Mesothelial cell of epicardium (in vitro differentiated cells): ENCODE data around the gene CTNNB1. TPM values are rescaled to one million over a fixed set of nuclear protein-coding genes. Genes with fewer than 3 reads are reported as not detected.
A peak's percentile ranks its signal among the peaks of the same experiment; 100 is the strongest.

Source experiments
- DNase-seq, 2 experiments: peaks; one replicate each; pipeline ENCODE4 v3.0.0; 2021; ENCODE audit warnings: low spot score in 2 of 2; ENCODE audit not compliant: unreplicated experiment in 2 of 2
- H3K27ac Mint-ChIP-seq: 2 replicates; pipeline ENCODE4 v1.8.0; 2021; ENCODE audit warnings: mixed read lengths
- H3K27me3 Mint-ChIP-seq: 2 replicates; pipeline ENCODE4 v1.8.0; 2021; ENCODE audit warnings: low read depth, mixed read lengths
- H3K36me3 Mint-ChIP-seq: 2 replicates; pipeline ENCODE4 v1.8.0; 2021; ENCODE audit warnings: mixed read lengths
- H3K4me1 Mint-ChIP-seq: 2 replicates; pipeline ENCODE4 v1.8.0; 2021; ENCODE audit warnings: mixed read lengths
- H3K4me3 Mint-ChIP-seq: 2 replicates; pipeline ENCODE4 v1.8.0; 2021; ENCODE audit warnings: mild to moderate bottlenecking, moderate library complexity, mixed read lengths
- H3K9me3 Mint-ChIP-seq: 2 replicates; pipeline ENCODE4 v1.8.0; 2021; ENCODE audit warnings: mixed read lengths
- total RNA-seq: library from RNA; stranded (reverse); gene quantifications from 3 replicates; pipeline ENCODE4 v1.2.1, GENCODE V29; 2021
- TF ChIP-seq, protein P1 (sequence below): fragments of 200-600 bp; sonication (generic); IDR thresholded peaks from one replicate; pipeline ENCODE4 v1.5.0; 2021; ENCODE audit warnings: antibody characterized with exemption; ENCODE audit not compliant: unreplicated experiment

CTNNB1 gene
- total RNA-seq, 1 donor from 2014 or later, result 545 TPM

DNA sequence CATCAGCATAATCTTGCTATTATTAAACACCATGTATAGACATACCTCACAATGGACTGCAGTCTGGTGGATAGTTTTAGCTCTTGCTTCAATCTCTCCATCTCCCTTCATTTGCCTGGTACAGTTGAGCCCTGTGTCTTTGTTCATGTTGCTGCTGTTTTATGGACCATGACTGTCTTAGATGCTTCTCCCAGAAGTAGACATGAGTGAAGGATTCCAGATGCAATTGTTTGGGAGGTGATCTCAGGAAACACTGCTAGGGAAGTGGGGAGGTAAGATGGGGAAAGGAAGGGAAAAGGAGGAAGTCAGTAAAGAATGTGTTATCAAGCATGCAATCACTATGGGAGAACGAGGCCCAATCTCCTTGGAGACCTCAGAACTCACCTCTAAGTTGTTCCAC lies 36.3 kb upstream of the CTNNB1 start:
- Mint-ChIP-seq H3K4me3 (no peak overlapping the region), H3K4me1 (peaks cover 11% of the 10 kb centered on the region), H3K27ac (no peak overlapping the region), H3K27me3 (no peaks in the 10 kb centered on the region), H3K36me3 (no peaks in the 10 kb centered on the region), H3K9me3 (peaks cover 11% of the 10 kb centered on the region)
- TF ChIP-seq, protein P1, sequence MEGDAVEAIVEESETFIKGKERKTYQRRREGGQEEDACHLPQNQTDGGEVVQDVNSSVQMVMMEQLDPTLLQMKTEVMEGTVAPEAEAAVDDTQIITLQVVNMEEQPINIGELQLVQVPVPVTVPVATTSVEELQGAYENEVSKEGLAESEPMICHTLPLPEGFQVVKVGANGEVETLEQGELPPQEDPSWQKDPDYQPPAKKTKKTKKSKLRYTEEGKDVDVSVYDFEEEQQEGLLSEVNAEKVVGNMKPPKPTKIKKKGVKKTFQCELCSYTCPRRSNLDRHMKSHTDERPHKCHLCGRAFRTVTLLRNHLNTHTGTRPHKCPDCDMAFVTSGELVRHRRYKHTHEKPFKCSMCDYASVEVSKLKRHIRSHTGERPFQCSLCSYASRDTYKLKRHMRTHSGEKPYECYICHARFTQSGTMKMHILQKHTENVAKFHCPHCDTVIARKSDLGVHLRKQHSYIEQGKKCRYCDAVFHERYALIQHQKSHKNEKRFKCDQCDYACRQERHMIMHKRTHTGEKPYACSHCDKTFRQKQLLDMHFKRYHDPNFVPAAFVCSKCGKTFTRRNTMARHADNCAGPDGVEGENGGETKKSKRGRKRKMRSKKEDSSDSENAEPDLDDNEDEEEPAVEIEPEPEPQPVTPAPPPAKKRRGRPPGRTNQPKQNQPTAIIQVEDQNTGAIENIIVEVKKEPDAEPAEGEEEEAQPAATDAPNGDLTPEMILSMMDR, result no peak
- no peak for DNase-seq

DNA sequence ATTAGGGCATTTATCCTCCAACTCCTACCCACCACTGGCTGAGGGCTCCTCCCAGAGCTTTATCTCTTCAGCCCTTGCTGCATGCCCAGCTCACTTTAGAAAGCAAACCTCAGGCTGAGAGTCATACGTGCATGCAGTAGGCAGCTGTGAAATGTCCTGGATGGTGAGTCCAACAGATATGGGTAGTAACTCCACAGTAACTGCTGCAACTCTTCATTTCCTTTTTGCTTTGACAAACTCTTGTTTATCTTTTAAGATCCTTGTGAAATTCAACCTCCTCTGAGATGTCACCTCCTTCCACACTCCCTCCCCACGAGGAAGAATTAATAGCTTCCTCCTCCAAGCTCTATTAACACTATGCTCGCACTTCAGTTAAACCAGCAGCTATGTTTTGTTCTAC lies 35.9 kb upstream of the CTNNB1 start:
- Mint-ChIP-seq H3K27ac (no peak overlapping the region), H3K27me3 (no peaks in the 10 kb centered on the region), H3K36me3 (no peaks in the 10 kb centered on the region), H3K4me3 (no peak overlapping the region), H3K4me1 (peaks cover 10% of the 10 kb centered on the region), H3K9me3 (peaks cover 11% of the 10 kb centered on the region)
- no peak for DNase-seq
- TF ChIP-seq, protein P1, result no peak

DNA sequence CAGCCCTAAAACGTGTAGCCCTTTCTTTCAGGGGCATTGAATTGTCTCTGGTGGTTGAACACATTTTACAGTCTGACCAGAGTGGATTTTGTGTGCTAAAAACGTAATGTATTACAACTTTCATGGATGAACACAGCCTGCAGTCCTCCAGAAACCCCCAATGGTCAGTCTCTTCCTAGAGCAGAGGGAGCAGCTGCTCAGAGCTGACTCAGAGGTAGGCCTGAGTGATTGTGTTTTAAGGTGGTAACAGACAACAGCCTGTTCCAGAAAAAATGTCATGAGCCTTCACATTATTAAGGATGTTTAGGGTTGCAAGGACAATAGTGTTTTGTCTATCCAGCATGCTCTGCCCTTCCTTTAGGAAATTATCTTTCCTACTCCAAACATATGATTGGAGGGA lies 34.5 kb upstream of the CTNNB1 start:
- H3K4me1 Mint-ChIP-seq, result peaks cover 17% of the 10 kb centered on the region
- H3K9me3 Mint-ChIP-seq, result peaks cover 11% of the 10 kb centered on the region
- TF ChIP-seq, protein P1, result no peak
- H3K27me3 Mint-ChIP-seq, result no peaks in the 10 kb centered on the region
- no peak for DNase-seq
- no peak overlapping the region for H3K4me3 Mint-ChIP-seq
- no peak overlapping the region for H3K27ac Mint-ChIP-seq
- no peaks in the 10 kb centered on the region for H3K36me3 Mint-ChIP-seq

DNA sequence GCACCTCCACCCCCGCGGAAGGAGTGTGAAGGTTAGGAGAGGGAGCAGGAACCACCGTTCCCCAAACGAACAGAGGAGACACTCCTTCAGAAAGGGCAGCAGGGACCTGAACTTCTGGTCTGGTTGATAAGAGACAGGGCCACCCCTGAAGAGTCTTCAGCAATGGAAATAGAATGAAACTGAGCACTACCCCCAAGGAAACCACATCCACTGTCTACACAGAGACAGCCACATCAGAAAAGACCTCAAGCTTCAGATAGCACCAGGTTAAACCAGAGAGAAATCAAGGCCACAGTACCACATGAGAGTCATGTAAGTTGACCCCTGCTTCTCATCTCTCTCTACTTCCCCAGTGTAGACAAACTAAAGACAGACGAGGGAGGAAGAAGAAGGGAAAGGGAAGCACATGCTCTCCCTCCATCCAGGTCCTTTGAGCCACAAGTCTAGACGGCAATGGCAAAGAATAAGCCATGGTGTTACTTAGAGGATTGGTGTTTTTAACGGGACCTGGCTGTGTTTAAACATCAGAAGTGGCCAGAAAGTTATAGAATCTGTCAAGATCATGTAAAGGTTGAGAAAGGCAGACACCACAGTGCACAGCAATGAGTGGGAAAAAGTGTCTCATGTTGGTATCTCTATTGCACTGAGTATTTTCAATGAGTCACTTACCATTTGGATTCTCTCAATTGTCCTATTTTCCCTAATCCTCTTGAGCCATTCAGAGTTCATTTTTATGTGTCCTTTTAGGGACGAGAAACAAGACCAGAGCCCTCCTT lies 31.4 kb upstream of the CTNNB1 start:
- peaks cover 29% of the 10 kb centered on the region for H3K4me1 Mint-ChIP-seq
- peaks cover 11% of the 10 kb centered on the region for H3K9me3 Mint-ChIP-seq
- no peak overlapping the region for H3K4me3 Mint-ChIP-seq
- no peak for DNase-seq
- no peaks in the 10 kb centered on the region for H3K27me3 Mint-ChIP-seq
- TF ChIP-seq, protein P1, result no peak
- H3K36me3 Mint-ChIP-seq, result no peaks in the 10 kb centered on the region
- H3K27ac Mint-ChIP-seq, result no peak overlapping the region

DNA sequence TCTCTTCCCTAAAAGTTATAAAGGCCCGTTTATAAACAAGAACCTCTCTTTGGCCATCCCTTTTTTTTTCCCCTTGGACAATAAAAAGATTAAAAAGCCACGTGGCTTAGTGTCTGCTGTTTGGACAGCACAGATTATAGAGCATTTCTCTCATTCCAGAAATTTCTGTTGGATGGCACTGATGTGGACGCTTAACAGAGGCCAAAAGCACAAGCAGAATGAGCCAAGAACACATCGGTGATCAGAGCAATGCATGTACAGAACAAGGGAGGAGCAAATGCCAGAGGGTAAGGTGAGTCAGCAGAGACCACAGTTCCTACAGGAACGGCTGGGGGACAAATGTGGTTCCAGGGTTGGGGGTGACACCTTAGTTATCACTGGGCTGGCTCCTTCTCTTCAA lies 30.3 kb upstream of the CTNNB1 start:
- Mint-ChIP-seq H3K27ac (peak overlapping the region; percentile 32), H3K27me3 (no peaks in the 10 kb centered on the region), H3K9me3 (peaks cover 11% of the 10 kb centered on the region), H3K4me3 (no peak overlapping the region), H3K36me3 (no peaks in the 10 kb centered on the region), H3K4me1 (peaks cover 29% of the 10 kb centered on the region)
- TF ChIP-seq, protein P1, result no peak
- DNase-seq, result no peak
